Transverse colon (tissue), 4 donors: ENCODE data around the gene ENDOD1. TPM values are rescaled to one million over a fixed set of nuclear protein-coding genes. Genes with fewer than 3 reads are reported as not detected.

ENCODE experiments used
- DNase-seq: peaks from one replicate; pipeline ENCODE4 v3.0.0-alpha.2; 2019
- H3K27ac ChIP-seq, 4 donors: fragments of 200-600 bp; sonication (generic); 2 replicates each; pipeline ENCODE4 v1.5.1; 2016 to 2018; ENCODE audit warnings: inconsistent platforms in 4 of 4
- H3K27me3 ChIP-seq: fragments of 200-600 bp; sonication (generic); 2 replicates; pipeline ENCODE4 v1.5.1; 2017; ENCODE audit warnings: inconsistent platforms
- H3K36me3 ChIP-seq, 4 donors: fragments of 200-600 bp; sonication (generic); 2 replicates each; pipeline ENCODE4 v1.5.1; 2017 to 2019; ENCODE audit warnings: inconsistent platforms in 4 of 4
- H3K4me1 ChIP-seq, 4 donors: fragments of 200-600 bp; sonication (generic); 2 replicates each; pipeline ENCODE4 v1.5.1; 2017 to 2020; ENCODE audit warnings: inconsistent platforms in 4 of 4
- H3K4me3 ChIP-seq, 4 donors: fragments of 200-600 bp; sonication (generic); 1 replicate in 1 of 4; 2 replicates in 3 of 4; pipeline versions ENCODE4 v1.5.1 to v1.6.1; 2017 to 2019; ENCODE audit warnings: inconsistent platforms in 4 of 4
- H3K9me3 ChIP-seq, 2 donors: fragments of 200-600 bp; sonication (generic); 2 replicates each; pipeline ENCODE4 v1.5.1; 2017 to 2019; ENCODE audit warnings: inconsistent platforms in 2 of 2
- CTCF ChIP-seq, 5 experiments: fragments of 200-600 bp in 3 of 5; fragments of 450-650 bp in 2 of 5; sonication (generic) in 3 of 5; IDR thresholded peaks; 1 replicate in 2 of 5; 2 replicates in 3 of 5; pipeline ENCODE4 v1.5.1; 2016 to 2017; ENCODE audit warnings: antibody characterized with exemption in 5 of 5, inconsistent platforms in 3 of 5, mild to moderate bottlenecking in 2 of 5, moderate library complexity in 1 of 5
- EP300 ChIP-seq: sonication (generic); formaldehyde crosslinking; IDR thresholded peaks from one replicate; pipeline ENCODE4 v1.6.1; 2017; ENCODE audit warnings: antibody characterized with exemption, low read depth
- POLR2A ChIP-seq: fragments of 450-650 bp; IDR thresholded peaks from one replicate; pipeline ENCODE4 v1.6.1; 2016; ENCODE audit warnings: antibody characterized with exemption, mild to moderate bottlenecking, moderate library complexity
- POLR2AphosphoS5 ChIP-seq, 3 donors: sonication (generic); formaldehyde crosslinking; IDR thresholded peaks; one replicate each; pipeline ENCODE4 v1.6.1; 2016; ENCODE audit warnings: antibody characterized with exemption in 3 of 3
- WGBS, 2 donors: methylation state at CpG; one replicate each; pipeline ENCODE4 v1.1.5; 2018; ENCODE audit warnings: low coverage in 1 of 2; 5-methylcytosine and 5-hydroxymethylcytosine counted together
- in situ Hi-C, 4 donors: fragments of 200-750 bp; cut with MboI; loops; one replicate each; pipeline versions ENCODE4 v1.15.0 to v1.15.1; 2017; ENCODE audit warnings: low sequenced_read_pairs in 3 of 4, low pct_ligation_motif_present in 1 of 4, low pct_unique_long_range_greater_than_20kb in 1 of 4
- intact Hi-C: fragments of 100-400 bp; cut with DNase I; formaldehyde crosslinking; loops from one replicate; pipeline ENCODE4 v1.15.1; 2023; ENCODE audit warnings: low total_unique reads
- total RNA-seq, 4 donors: library from RNA; depleted of rRNA; stranded (reverse); fragments of >200 nt; gene quantifications; one replicate each; pipeline ENCODE4 v1.1.0, GENCODE V29; 2016

Gene ENDOD1
- total RNA-seq, 4 donors from 2014 or later: 36.4 to 86.2 (median 73.2) TPM

GRCh38 chr11:95070471-95070870, 19.2 kb upstream of the ENDOD1 start:
- TF ChIP-seq POLR2A (no peak), CTCF (IDR thresholded peaks at IDR 0.05) (no peak), POLR2AphosphoS5 (IDR thresholded peaks at IDR 0.05) (no peak), EP300 (no peak)
- WGBS, 2 donors: 67 to 95% methylated on average over 1 of the region's 1 CpG
- Histone ChIP-seq H3K4me1 (peaks cover 10 to 27% (median 19%) of the 10 kb centered on the region in 4 donors), H3K27ac (no peak overlapping the region), H3K9me3 (no peaks in the 10 kb centered on the region), H3K36me3 (no peaks in the 10 kb centered on the region), H3K27me3 (no peaks in the 10 kb centered on the region), H3K4me3 (no peak overlapping the region)
- in situ Hi-C loops (loop anchor here in 2 of 4 donors (10.0 kb wide), 3 partner anchors 74 to 694 kb away; no protein-coding TSS in a partner anchor), intact Hi-C loops (loop anchor here (10.0 kb wide), 1 partner anchor 694 kb away; no protein-coding TSS in a partner anchor)
- DNase-seq: no peak

- TF ChIP-seq EP300 (no peak), CTCF (IDR thresholded peaks at IDR 0.05) (no peak), POLR2AphosphoS5 (IDR thresholded peaks at IDR 0.05) (no peak), POLR2A (no peak)
- in situ Hi-C loops: loop anchor here in 2 of 4 donors (10.0 kb wide), 3 partner anchors 72 to 692 kb away; no protein-coding TSS in a partner anchor
- Histone ChIP-seq H3K27me3 (no peaks in the 10 kb centered on the region), H3K36me3 (no peaks in the 10 kb centered on the region), H3K9me3 (no peaks in the 10 kb centered on the region), H3K4me1 (peaks cover 10 to 34% (median 22%) of the 10 kb centered on the region in 4 donors), H3K27ac (no peak overlapping the region), H3K4me3 (no peak overlapping the region)
- intact Hi-C loops: loop anchor here (10.0 kb wide), 1 partner anchor 692 kb away; no protein-coding TSS in a partner anchor
- no peak for DNase-seq
Measured at GRCh38 chr11:95072948-95073347, 16.7 kb upstream of the ENDOD1 start.

GRCh38 chr11:95074792-95075563, 14.7 kb upstream of the ENDOD1 start:
- no peaks in the 10 kb centered on the region for H3K36me3 ChIP-seq
- no peak overlapping the region for H3K4me3 ChIP-seq
- TF ChIP-seq POLR2AphosphoS5 (IDR thresholded peaks at IDR 0.05) (no peak), CTCF (IDR thresholded peaks at IDR 0.05) (no peak), EP300 (no peak), POLR2A (no peak)
- intact Hi-C loops (loop anchor here (5.0 to 10.0 kb wide), 2 partner anchors 690 to 1457 kb away; no protein-coding TSS in a partner anchor), in situ Hi-C loops (loop anchor here in 2 of 4 donors (10.0 kb wide), 3 partner anchors 70 to 690 kb away; no protein-coding TSS in a partner anchor)
- peaks cover 5 to 24% (median 13%) of the 10 kb centered on the region in 4 donors for H3K4me1 ChIP-seq
- 36 to 45% methylated on average over 6 to 8 of the region's 8 CpGs for WGBS, 2 donors
- H3K27ac ChIP-seq: peak overlapping the region in 1 of 4 donors; percentile 31
- DNase-seq: peak; percentile 82
- H3K27me3 ChIP-seq: no peaks in the 10 kb centered on the region
- H3K9me3 ChIP-seq: no peaks in the 10 kb centered on the region

- no peak for DNase-seq
- H3K36me3 ChIP-seq: no peaks in the 10 kb centered on the region
- no peaks in the 10 kb centered on the region for H3K9me3 ChIP-seq
- WGBS, 2 donors: 11 to 20% methylated on average over 1 of the region's 1 CpG
- peaks cover 5 to 23% (median 12%) of the 10 kb centered on the region in 4 donors for H3K4me1 ChIP-seq
- H3K27me3 ChIP-seq: no peaks in the 10 kb centered on the region
- TF ChIP-seq POLR2AphosphoS5 (IDR thresholded peaks at IDR 0.05) (no peak), POLR2A (no peak), EP300 (no peak), CTCF (IDR thresholded peaks at IDR 0.05) (no peak)
- no peak overlapping the region for H3K4me3 ChIP-seq
- in situ Hi-C loops (loop anchor here in 2 of 4 donors (10.0 kb wide), 3 partner anchors 68 to 688 kb away; no protein-coding TSS in a partner anchor), intact Hi-C loops (loop anchor here (5.0 to 10.0 kb wide), 2 partner anchors 688 to 1456 kb away; no protein-coding TSS in a partner anchor)
- no peak overlapping the region for H3K27ac ChIP-seq
Measured at GRCh38 chr11:95076416-95076815, 13.2 kb upstream of the ENDOD1 start.
